ENCODE results near the gene CEMP1.

DNA sequence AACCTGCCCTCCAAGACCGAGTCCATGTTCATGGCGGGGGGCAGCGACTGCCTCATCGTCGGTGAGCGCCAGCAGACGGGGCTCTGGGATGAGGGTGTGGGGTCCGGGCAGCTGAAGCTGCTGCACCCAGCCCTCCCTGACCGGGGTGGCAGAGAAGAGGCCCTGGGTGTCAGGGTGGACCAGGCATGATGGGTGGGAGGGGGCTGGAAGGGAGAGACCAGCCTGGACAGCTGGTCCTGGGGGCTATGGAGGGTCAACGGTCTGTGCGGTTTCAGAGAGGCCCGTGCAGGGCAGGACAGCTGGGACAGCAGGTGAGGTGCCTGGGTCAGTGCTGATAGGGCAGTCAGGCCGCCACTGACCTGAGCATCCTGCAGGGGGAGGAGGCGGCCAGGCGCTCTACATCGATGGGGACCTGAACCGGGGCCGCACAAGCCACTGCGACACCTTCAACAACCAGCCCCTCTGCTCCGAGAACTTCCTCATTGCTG, 30.7 kb downstream of the CEMP1 start:
- TF ChIP-seq POLR2A (IDR thresholded peaks at IDR 0.05; ENCODE audit: low read length) (no peak), GATA1 (IDR thresholded peaks at IDR 0.05; ENCODE audit: low read depth, low read length) (no peak)
